Ishikawa (cell line): ENCODE data around the gene VAV3.

ENCODE experiments used
- CREB1 ChIP-seq: IDR thresholded peaks from 2 replicates; pipeline ENCODE4 v1.6.1; 2012; ENCODE audit warnings: low read depth
- NFIC ChIP-seq: IDR thresholded peaks from 2 replicates; pipeline ENCODE4 v1.6.1; 2012
- TCF12 ChIP-seq: IDR thresholded peaks from 2 replicates; pipeline ENCODE4 v1.6.1; 2012; ENCODE audit warnings: low read depth
- YY1 ChIP-seq: IDR thresholded peaks from 2 replicates; pipeline ENCODE4 v1.6.1; 2012; ENCODE audit warnings: low read depth
- ZBTB7A ChIP-seq: IDR thresholded peaks from 2 replicates; pipeline ENCODE4 v1.6.1; 2012; ENCODE audit warnings: low read depth

- TF ChIP-seq YY1 = no peak
- TF ChIP-seq CREB1 = no peak
- no peak for TF ChIP-seq TCF12
- TF ChIP-seq ZBTB7A = no peak
- no peak for TF ChIP-seq NFIC
Measured at GRCh38 chr1:107647012-107647411, 318.0 kb downstream of the VAV3 start.
